Esophagus squamous epithelium (tissue), 4 donors: ENCODE measurements around the gene CCDC197.

ENCODE experiments used
- CTCF ChIP-seq, 6 experiments: fragments of 450-650 bp in 4 of 6; fragments of 200-600 bp in 2 of 6; sonication (generic) in 2 of 6; IDR thresholded peaks; one replicate each; pipeline ENCODE4 v1.5.1; 2016 to 2019; ENCODE audit warnings: antibody characterized with exemption in 6 of 6, mild to moderate bottlenecking in 4 of 6, moderate library complexity in 4 of 6
- POLR2A ChIP-seq, 4 donors: fragments of 450-650 bp; IDR thresholded peaks; one replicate each; pipeline ENCODE4 v1.6.1; 2017; ENCODE audit warnings: antibody characterized with exemption in 4 of 4, mild to moderate bottlenecking in 4 of 4, moderate library complexity in 3 of 4

GRCh38 chr14:93960108-93960475, 37.0 kb upstream of the CCDC197 start:
- TF ChIP-seq CTCF (IDR thresholded peaks at IDR 0.05): no peak
- TF ChIP-seq POLR2A (IDR thresholded peaks at IDR 0.05): no peak
